Medulla oblongata (tissue), 1 donor: ENCODE results near the gene PLXNA2.

ENCODE experiments used
- DNase-seq: peaks from one replicate; pipeline ENCODE4 v3.0.0-alpha.2; 2015; ENCODE audit errors: extremely low spot score

Gene PLXNA2

GRCh38 chr1:208203848-208204609 lies 40.2 kb downstream of the PLXNA2 start:
- peak; percentile 16 for DNase-seq

GRCh38 chr1:208203127-208203847 lies 40.9 kb downstream of the PLXNA2 start:
- peak; percentile 34 for DNase-seq

DNA sequence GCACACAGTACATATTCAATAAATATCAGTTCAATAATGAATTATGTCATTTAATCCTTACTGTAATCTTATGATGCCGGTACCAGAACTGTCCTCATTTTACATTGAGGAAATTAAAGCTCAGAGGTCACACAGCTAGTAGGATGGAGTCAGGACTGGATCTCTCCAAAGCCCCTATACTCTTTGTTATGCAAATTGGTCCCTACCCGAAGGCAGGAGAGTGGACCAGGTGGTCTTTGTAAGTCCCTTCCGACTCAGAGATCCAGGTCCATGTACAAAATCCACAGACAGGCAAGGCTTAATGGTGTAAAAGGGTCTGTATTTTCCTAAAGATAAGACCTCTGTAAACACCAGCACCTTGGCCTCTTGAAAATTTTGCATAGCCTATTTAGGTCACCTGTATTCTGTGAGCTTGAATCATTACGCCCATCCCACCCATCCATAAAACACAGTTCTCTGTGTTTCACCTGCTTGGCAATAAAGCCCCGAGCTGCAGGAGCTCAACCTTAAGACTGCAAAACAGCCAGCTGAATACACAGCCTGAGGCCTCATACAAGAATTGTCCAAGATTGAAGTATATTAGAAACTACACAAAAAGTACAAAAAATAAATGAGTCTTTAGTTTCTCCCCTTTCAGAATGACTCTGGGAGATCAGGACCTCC lies 41.7 kb downstream of the PLXNA2 start:
- DNase-seq, result no peak

DNA sequence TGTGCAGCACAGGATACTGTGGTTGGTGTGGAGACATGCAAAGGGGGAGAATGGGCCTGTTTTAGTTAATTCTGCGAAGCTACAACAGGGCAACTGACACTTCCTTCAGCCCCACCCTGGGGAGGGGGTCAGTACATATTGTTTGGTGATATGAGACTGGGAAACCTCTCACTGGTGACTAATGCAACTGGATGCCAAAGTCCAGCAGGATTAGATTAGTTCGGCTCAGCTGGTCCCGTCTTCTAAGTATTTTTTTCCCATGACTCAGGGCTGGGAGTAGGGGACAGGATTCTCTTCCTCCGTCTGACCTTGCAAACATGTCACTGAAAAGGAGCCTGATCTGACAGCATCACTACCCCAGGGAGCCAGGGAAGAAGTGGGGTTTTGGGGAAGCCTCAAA lies 43.0 kb downstream of the PLXNA2 start:
- DNase-seq, result no peak

DNA sequence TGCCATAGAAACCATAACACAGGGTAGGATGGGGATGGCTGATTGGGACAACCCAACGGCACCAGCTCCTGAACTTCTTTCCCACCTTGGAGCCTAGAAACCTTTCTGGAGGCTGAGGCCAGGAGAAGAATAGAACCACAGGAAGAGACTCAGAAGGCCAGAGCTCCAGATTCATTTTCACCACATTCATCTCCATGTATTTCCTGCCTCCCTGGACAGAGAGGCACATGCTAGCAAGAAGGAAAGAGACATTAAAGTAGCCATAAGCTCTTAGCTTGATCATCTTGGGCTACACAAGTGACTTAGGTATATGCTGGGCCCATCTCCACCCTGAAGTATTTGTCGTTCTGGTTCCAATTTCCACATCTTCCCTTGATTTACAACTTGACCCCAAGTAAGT lies 44.1 kb downstream of the PLXNA2 start:
- DNase-seq, result no peak

GRCh38 chr1:208198236-208198635 lies 45.9 kb downstream of the PLXNA2 start:
- DNase-seq, result no peak

- DNase-seq, result no peak
These were observed 49.2 kb downstream of the PLXNA2 start for GRCh38 chr1:208194944-208195343.

GRCh38 chr1:208192995-208193394 lies 51.2 kb downstream of the PLXNA2 start:
- DNase-seq, result no peak

- DNase-seq, result no peak
These were observed 53.4 kb downstream of the PLXNA2 start for GRCh38 chr1:208190784-208191183.

DNA sequence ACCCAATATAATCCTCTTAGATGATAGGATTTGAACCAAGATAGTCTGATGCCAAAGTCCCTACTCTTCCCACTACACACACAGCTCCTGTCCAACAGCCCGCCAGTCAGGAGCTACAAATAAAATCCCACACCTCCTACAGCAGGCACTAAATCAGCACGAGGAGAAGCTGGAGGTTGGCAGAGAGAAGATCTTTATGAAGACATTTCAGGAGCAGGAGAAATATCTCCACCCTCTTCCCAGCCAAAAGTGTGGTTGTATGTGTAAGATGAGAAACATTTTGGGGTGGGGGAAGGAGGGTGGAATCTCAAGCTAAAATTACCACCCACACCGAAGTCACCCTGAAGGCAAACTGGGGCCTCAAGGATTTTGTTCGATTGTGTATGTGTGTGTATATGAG lies 54.5 kb downstream of the PLXNA2 start:
- DNase-seq, result no peak

DNA sequence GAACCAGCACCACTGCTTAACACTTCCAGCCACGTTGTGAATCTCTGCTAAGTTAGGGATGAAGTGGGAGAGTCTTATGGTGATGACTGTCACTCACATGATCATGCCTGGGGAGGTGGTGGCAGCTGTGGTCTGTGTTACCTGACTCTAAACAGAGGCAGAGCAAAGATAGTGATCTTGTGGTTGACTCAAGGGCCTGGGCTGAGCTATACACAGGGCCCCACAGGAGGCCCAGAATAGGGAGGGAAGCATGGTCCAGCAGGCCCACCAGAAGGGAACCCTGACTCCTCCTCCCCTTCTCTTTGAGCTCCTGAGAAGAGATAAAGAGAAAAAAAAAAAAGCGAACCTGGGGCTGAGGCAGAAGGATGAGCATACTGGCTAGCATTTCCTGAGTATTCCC lies 55.0 kb downstream of the PLXNA2 start:
- DNase-seq, result no peak

DNA sequence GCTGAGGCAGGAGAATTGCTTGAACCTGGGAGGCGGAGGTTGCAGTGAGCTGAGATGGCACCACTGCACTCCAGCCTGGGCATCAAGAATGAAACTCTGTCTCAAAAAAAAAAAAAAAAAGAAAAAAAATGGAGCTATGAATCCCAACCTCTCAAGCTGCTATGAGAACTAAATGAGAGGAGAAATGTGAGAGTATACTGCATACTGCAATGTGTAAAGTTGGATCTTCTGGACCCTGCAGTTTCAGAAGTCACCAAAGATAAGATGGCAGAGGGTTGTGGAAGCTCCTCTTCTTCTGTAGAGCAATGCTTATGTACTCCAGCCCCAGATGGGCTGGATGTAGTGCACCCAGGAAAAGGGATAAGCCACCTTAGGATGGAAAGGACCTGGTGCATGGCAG lies 55.6 kb downstream of the PLXNA2 start:
- DNase-seq, result no peak

DNA sequence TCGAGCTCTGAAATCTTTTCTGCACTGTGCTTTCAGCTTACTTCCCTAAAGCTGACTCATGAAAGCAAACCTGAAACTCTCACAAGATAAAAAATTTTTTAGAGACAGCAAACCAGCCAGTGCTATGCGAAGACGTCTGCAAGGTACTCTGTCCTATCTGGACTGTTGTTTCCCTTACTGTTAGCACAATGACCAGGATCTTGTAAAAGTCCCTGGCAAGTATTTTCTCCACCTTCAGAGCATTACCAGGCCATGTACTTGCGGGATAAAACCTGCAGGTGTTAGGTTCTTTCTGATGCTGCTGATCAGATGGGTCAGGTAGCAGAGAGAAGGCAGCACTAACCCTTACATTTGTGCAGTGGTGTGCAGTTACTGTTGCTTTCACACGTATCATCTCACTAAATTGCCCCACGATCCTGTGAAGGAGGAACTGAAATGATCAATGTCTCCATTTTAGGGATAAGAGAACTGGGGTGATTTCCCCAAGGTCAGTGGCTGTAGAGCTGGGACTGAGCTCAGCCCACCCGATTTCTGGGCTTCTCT lies 56.6 kb downstream of the PLXNA2 start:
- DNase-seq, result no peak

DNA sequence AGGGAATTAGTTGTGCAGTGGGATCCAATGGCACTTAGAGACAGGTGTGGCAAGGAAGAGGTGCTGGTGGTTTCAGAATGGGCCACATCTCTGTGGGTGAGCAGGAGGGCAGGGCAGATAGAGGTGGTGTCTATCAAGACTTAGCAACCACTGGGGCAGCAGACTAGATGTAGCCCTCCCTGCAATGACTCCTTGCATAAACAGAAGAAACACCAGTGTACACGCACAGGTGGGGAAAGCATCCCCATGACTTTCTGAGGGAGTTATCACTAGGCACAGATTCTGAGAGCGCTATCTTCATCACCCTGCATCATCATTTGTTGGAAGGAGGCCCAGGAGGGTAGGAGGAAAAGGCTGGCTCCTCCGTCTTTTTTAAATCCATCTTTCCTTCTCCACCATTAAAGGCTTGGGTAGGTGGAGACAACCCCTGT lies 58.4 kb downstream of the PLXNA2 start:
- DNase-seq, result no peak

- DNase-seq, result no peak
These were observed 59.1 kb downstream of the PLXNA2 start for GRCh38 chr1:208184966-208185654.

DNA sequence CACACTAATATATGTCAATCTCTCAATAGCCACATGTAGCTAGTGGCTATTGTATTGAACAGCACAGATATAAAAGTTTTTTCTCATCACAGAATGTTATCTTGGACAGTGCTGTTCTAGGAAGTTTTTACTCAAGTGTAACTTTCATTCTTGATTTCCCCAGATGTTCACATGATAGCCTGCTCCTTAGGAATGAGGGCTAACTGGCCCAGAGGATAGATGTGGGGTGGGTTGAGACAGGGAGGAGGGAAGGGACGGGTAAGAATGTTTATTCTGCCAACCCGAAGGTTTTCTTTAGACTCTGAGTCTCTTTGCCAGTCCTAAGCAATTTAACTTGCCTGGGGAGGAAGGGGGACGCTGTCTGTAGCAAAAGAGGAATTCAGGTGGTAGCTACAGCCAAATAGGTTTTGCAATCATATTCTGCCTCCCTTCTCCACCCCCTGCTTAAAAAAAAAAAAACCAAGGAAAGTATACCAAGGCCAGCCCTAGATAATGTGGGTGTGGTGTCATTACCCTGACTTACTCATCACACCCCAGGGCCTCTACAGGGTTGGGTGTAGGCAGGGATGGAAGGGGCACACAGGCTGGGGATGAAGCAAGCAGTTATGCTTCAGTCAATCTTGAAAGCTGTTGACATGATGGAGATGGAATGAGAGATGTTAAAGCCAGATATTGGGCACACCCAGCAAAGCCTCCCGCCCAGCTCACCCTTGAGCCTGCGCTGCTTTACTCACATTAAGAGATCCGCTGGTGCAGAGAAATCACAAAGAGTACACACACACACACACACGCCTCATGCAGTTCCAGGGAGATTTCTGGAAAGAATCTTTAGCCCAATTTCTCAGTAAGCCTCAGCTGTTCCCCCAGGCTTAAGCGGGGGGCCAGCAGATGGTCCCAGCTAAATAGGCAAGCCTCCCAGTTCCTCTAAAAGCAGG lies 59.9 kb downstream of the PLXNA2 start:
- no peak for DNase-seq

GRCh38 chr1:208182880-208183645 lies 61.1 kb downstream of the PLXNA2 start:
- no peak for DNase-seq

DNA sequence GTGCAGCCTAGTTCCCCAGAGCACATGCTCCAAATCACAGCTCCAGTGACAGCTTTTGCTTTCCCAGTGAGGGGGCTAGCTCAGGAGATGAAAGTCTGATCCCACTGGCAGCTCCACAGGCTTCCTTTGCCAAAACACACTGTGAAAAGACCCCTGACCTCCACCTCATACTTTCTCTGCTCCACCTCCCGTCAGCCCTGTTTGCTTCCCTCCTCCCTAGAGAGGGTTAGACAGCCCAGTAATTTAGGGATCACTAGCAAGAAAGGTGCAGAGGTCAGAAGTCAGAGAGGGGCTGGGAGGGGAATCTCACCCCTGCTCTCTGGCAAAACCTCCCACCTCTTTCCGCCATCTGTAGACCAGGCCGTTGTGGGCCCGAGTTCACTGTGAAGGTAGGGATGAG lies 62.8 kb downstream of the PLXNA2 start:
- DNase-seq, result no peak

- DNase-seq, result no peak
These were observed 63.8 kb downstream of the PLXNA2 start for GRCh38 chr1:208180421-208180820.

DNA sequence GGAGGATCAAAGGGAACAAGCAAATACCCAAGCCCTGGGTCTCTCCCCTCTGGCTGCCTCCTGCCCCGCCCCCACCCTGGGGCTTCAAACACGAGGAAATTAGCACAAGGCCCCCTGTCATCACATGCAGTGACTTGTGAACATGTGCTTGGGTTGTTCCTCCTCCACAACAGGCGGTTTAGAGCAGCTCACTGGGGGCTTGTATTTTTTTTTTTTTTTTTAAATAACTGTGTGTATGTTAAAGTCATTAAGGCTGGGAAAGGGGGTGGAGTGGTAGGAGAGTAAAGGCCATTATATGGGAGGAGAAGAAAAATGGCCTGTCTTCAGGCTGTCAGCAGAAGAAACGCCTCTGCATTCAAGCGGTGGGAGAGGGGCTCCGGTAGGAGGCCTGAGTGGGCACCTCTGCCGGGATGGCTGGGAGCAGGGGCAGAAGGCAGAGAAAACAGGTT lies 64.2 kb downstream of the PLXNA2 start:
- DNase-seq, result no peak
